Measurements from ENCODE around the gene NCOA1. TPM values are rescaled to one million over a fixed set of nuclear protein-coding genes. Genes with fewer than 3 reads are reported as not detected.
"Not testable (repeated sequence)": the region's sequence is repeated elsewhere in the genome, so short reads cannot be mapped to it uniquely, and the experiment has no call there.

NCOA1 gene
- total RNA-seq, 1 donor from 2014 or later = 20.1 TPM

DNA sequence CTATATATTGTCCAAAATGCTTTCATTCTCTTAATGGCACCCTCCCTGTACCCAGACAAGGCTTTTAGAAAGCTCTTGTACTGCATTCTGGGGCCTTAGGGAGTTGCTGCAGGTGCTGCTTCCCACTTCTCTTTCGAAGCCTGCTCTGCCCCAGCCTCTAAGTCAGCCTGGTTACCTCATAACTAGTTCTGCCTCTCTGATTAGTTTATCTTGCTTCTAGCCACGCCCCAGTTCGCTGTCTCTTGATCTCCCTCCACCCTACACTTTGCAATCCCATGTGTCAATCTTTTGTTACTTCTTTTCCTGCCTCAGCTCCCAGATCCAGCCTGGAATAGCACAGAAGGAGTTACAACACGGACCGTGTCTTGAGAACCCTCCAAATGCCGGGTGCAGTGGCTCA lies 13.8 kb upstream of the NCOA1 start:
- H3K27ac Mint-ChIP-seq (ENCODE audit: unreplicated experiment) = no peak overlapping the region
- no peak for DNase-seq (ENCODE audit: low read depth, low spot score)
- H3K4me3 Mint-ChIP-seq = no peak overlapping the region
- peaks cover 4% of the 10 kb centered on the region for H3K9me3 Mint-ChIP-seq
- TF ChIP-seq, protein P1, sequence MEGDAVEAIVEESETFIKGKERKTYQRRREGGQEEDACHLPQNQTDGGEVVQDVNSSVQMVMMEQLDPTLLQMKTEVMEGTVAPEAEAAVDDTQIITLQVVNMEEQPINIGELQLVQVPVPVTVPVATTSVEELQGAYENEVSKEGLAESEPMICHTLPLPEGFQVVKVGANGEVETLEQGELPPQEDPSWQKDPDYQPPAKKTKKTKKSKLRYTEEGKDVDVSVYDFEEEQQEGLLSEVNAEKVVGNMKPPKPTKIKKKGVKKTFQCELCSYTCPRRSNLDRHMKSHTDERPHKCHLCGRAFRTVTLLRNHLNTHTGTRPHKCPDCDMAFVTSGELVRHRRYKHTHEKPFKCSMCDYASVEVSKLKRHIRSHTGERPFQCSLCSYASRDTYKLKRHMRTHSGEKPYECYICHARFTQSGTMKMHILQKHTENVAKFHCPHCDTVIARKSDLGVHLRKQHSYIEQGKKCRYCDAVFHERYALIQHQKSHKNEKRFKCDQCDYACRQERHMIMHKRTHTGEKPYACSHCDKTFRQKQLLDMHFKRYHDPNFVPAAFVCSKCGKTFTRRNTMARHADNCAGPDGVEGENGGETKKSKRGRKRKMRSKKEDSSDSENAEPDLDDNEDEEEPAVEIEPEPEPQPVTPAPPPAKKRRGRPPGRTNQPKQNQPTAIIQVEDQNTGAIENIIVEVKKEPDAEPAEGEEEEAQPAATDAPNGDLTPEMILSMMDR (conservative IDR thresholded peaks at IDR 0.05) = no peak
- peaks cover 2% of the 10 kb centered on the region for H3K36me3 Mint-ChIP-seq (ENCODE audit: low read depth)
- no peaks in the 10 kb centered on the region for H3K4me1 Mint-ChIP-seq
- no peaks in the 10 kb centered on the region for H3K27me3 Mint-ChIP-seq (ENCODE audit: low read depth)

DNA sequence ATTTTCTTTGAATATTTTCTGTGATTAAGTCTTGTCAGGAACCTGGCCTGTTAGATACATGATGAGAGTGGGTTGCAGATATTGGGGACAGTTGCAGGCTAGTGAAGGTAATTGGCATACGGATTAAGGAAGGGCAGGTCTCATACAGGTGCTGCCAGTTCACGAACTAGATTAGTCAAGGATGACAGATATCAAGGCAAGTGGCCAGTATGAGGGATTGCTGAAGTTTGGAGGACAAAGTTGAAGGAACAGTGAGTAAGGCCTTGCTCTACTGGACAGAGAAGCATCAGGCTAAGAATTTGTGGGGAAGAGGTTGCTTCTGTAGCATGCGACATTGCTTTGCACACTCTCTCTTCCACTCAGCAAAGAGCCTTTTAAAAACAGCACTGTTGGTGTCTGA lies 12.8 kb upstream of the NCOA1 start:
- no peaks in the 10 kb centered on the region for H3K27me3 Mint-ChIP-seq (ENCODE audit: low read depth)
- DNase-seq (ENCODE audit: low read depth, low spot score) = no peak

GRCh38 chr2:24480245-24480644 lies 10.8 kb upstream of the NCOA1 start:
- H3K27ac Mint-ChIP-seq (ENCODE audit: unreplicated experiment) = no peak overlapping the region
- H3K9me3 Mint-ChIP-seq = peaks cover 4% of the 10 kb centered on the region
- no peaks in the 10 kb centered on the region for H3K27me3 Mint-ChIP-seq (ENCODE audit: low read depth)
- TF ChIP-seq, protein P1 (conservative IDR thresholded peaks at IDR 0.05) = no peak
- no peaks in the 10 kb centered on the region for H3K4me1 Mint-ChIP-seq
- H3K4me3 Mint-ChIP-seq = no peak overlapping the region
- peaks cover 2% of the 10 kb centered on the region for H3K36me3 Mint-ChIP-seq (ENCODE audit: low read depth)
- DNase-seq (ENCODE audit: low read depth, low spot score) = no peak

More for the DNA sequence above, 12.8 kb upstream of the NCOA1 start:
- Mint-ChIP-seq H3K9me3 (peaks cover 4% of the 10 kb centered on the region), H3K4me1 (no peaks in the 10 kb centered on the region), H3K36me3 (ENCODE audit: low read depth) (peaks cover 2% of the 10 kb centered on the region), H3K27ac (ENCODE audit: unreplicated experiment) (no peak overlapping the region), H3K4me3 (no peak overlapping the region)
- TF ChIP-seq, protein P1 (conservative IDR thresholded peaks at IDR 0.05) = no peak

DNA sequence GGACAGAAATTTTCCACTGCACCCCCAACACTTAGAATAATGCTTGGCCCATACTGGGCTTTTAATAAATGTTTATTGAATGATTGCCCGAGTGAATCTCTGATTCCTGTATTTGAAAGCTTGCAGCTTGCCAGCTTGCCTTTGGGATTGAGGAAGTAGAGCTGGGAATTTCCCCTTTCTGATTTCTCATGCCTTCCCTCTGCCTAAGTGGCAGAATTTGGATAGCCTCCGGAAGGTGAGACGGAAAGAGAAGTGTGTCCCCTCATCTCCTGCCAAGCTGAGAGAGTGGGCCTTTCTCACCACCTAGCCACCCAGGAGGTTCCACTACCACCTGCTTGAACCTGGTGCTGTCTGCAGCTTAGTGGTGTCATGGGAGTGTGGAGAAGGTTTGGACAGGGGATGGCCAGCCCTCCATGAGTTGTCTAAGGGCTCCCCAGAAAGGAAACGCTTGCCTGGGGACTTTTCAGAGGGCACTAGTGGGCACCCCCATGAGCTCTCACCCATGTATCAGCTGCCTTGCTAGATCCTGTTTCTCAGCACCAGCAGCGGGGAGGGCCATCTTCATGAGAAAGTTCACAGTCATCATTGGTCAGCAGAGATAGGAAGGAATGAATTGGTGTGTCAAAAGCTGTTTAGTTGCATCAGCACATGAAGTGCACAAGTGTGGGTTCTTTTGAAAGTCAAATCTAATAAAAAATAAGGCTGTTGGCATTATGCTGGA lies 8.6 kb upstream of the NCOA1 start:
- peaks cover 4% of the 10 kb centered on the region for H3K9me3 Mint-ChIP-seq
- no peak for DNase-seq (ENCODE audit: low read depth, low spot score)
- no peak overlapping the region for H3K27ac Mint-ChIP-seq (ENCODE audit: unreplicated experiment)
- TF ChIP-seq, protein P1 (conservative IDR thresholded peaks at IDR 0.05) = no peak
- no peak overlapping the region for H3K4me3 Mint-ChIP-seq
- H3K36me3 Mint-ChIP-seq (ENCODE audit: low read depth) = peaks cover 2% of the 10 kb centered on the region
- no peaks in the 10 kb centered on the region for H3K4me1 Mint-ChIP-seq
- H3K27me3 Mint-ChIP-seq (ENCODE audit: low read depth) = no peaks in the 10 kb centered on the region

DNA sequence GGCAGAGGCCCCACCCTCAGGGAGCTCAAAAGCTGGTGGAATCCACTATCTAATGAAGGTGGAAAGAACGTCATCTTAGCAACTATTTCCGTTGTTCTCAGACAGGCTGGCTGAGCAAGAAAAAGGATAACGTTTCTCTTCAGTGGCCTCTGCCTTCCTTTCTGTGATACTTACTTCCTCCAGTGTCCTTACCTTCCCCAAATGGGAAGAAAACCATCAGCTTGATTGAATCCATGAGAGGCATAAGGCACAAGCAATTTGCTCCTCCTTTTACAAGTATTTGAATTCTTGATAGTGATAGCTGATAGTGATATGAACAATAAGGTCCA lies 8.1 kb upstream of the NCOA1 start:
- no peaks in the 10 kb centered on the region for H3K4me1 Mint-ChIP-seq
- H3K27me3 Mint-ChIP-seq (ENCODE audit: low read depth) = no peaks in the 10 kb centered on the region
- H3K36me3 Mint-ChIP-seq (ENCODE audit: low read depth) = peaks cover 2% of the 10 kb centered on the region
- no peak for DNase-seq (ENCODE audit: low read depth, low spot score)
- H3K4me3 Mint-ChIP-seq = no peak overlapping the region
- H3K9me3 Mint-ChIP-seq = peaks cover 4% of the 10 kb centered on the region
- H3K27ac Mint-ChIP-seq (ENCODE audit: unreplicated experiment) = no peak overlapping the region
- TF ChIP-seq, protein P1 (conservative IDR thresholded peaks at IDR 0.05) = no peak

DNA sequence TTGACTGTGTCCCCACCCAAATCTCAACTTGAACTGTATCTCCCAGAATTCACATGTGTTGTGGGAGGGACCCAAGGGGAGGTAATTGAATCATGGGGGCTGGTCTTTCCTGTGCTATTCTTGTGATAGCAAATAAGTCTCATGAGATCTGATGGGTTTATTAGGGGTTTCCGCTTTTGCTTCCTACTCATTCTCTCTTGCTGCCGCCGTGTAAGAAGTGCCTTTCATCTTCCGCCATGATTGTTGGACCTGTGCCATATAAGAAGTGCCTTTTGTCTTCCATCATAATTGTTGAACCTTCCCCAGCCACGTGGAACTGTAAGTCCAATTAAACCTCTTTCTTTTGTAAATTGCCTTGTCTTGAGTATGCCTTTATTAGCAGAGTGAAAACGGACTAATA lies 6.4 kb upstream of the NCOA1 start:
- H3K27me3 Mint-ChIP-seq (ENCODE audit: low read depth); H3K36me3 Mint-ChIP-seq (ENCODE audit: low read depth); H3K4me3 Mint-ChIP-seq; DNase-seq (ENCODE audit: low read depth, low spot score); H3K9me3 Mint-ChIP-seq; H3K4me1 Mint-ChIP-seq; H3K27ac Mint-ChIP-seq (ENCODE audit: unreplicated experiment): not testable (repeated sequence)

Measured in neural crest cell (in vitro differentiated cells).